Fibroblast of pulmonary artery (primary cell): ENCODE results near the gene THAP7.
"Not testable (repeated sequence)": the region's sequence is repeated elsewhere in the genome, so short reads cannot be mapped to it uniquely, and the experiment has no call there.

Source experiments
- DNase-seq: peaks from one replicate; pipeline ENCODE4 v3.0.0-alpha.2; 2010; ENCODE audit warnings: low read depth
- H3K4me3 ChIP-seq: replicated peaks from 2 replicates; pipeline ENCODE4 v1.5.1; 2011; ENCODE audit warnings: low read depth, mild to moderate bottlenecking, control low read depth, low read length, moderate library complexity
- TF ChIP-seq, protein P1 (sequence below): IDR thresholded peaks from 2 replicates; pipeline ENCODE4 v1.5.1; 2011; ENCODE audit warnings: mild to moderate bottlenecking, control low read depth, low read length, inconsistent platforms; ENCODE audit errors: missing control alignments

Gene THAP7

DNA sequence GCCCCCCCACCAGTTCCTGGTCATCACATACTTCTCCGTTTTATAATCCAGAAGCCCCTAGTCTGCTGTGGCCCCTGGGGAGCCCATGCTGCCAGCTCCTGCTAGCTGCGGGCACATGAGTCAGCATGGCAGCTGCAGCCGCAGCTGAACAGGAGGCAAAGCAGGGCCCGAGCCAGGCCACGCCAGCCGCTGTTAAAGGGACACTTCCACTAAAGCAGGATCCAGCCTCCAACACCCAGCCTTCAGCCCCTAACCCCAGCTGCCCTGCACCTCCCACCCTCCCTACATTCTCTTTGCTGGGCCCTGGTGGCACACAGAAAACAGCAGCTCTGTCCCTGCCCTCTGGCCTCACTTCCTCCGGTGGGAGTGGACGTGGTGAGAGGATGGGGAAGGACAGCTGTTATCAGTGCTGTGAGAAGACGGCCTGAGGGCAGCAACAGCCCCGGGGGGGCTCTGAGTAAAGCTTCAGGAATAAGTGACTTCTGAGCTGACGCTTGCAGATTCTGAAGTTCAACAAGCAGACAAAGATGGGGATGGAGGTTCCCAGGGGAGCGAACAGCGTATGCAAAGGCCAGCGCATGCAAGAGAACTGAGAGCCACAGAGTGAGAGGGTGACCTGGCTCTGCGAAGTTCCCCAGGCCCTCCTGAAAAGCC, 43.1 kb upstream of the THAP7 start:
- TF ChIP-seq, protein P1, sequence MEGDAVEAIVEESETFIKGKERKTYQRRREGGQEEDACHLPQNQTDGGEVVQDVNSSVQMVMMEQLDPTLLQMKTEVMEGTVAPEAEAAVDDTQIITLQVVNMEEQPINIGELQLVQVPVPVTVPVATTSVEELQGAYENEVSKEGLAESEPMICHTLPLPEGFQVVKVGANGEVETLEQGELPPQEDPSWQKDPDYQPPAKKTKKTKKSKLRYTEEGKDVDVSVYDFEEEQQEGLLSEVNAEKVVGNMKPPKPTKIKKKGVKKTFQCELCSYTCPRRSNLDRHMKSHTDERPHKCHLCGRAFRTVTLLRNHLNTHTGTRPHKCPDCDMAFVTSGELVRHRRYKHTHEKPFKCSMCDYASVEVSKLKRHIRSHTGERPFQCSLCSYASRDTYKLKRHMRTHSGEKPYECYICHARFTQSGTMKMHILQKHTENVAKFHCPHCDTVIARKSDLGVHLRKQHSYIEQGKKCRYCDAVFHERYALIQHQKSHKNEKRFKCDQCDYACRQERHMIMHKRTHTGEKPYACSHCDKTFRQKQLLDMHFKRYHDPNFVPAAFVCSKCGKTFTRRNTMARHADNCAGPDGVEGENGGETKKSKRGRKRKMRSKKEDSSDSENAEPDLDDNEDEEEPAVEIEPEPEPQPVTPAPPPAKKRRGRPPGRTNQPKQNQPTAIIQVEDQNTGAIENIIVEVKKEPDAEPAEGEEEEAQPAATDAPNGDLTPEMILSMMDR: no peak
- peak; percentile 57 for DNase-seq
- peak overlapping the region; percentile 57 for H3K4me3 ChIP-seq

DNA sequence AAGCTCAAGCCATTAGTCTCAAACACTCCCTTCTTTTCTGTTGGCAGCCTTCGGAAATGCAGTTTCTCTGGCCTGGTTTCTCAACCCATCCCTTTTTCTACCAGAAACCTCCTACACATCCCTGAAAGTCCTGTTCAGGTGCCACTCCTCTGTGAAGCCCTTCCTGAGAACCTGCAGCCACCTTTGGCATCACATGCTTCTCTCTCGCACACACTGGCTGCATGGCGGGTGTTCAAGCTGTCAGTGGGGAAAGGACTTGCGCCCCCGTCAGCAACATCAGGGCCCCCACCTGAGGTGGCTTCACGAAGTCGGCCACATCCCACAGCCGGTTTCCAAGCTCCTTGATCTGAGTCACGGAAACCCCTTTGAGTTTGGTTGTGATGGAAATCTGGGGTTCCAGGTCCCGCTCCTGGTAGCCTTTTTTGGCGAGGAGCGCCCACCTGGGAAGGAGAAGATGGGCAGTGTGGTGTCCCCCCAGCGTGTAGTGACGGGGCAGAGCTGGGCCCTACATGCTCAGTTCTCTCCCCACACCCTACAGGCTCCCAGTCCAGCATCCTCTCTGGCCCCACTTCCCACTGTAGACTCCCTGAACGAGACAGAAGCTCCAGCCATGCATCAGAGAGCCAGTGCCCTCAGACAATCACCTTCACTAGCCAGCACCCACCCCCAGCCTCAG, 42.1 kb upstream of the THAP7 start:
- DNase-seq: no peak
- TF ChIP-seq, protein P1: no peak
- no peak overlapping the region for H3K4me3 ChIP-seq

DNA sequence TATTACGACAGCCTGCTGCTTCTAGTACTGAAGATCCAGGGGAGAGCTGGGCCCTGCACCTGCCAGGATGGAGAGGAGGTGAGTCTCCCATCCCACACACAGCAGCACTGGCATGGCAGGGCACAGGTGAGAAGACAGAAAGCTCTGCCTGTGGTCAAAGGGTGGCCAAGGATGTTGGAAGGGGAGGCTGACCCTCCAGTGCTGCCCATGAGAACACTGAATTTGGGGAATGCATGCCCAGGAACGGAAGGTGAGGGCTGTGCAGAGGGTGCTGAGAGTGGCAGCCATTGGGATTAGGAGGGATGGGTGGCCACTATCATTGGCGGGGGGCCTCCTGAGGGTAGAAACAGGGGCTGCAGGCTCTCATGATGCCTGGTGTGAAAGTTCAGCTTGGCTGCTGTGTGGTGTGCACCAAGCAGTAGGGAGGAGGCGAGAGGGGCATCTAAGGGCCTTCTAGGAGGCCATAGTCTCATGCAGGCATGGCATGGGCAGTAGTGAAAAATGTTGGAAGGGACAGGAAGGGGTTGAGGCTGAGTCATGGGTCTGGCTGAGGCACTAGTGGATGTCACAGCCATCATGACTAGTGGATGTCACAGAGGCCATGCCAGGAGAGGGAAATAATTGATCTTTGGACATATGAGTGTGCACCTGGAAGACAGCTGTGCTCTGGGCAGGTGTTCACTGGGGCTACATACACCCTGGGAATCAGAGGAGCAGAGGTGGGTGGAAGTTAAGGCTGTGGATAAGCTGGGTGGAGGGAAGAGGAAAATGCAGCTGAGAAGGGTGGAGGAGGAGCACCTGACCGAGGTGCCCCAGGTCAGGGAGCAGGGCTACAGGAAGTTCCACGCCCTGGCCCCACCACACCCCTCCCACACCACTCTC, 41.3 kb upstream of the THAP7 start:
- H3K4me3 ChIP-seq: no peak overlapping the region
- TF ChIP-seq, protein P1: no peak
- DNase-seq: no peak

DNA sequence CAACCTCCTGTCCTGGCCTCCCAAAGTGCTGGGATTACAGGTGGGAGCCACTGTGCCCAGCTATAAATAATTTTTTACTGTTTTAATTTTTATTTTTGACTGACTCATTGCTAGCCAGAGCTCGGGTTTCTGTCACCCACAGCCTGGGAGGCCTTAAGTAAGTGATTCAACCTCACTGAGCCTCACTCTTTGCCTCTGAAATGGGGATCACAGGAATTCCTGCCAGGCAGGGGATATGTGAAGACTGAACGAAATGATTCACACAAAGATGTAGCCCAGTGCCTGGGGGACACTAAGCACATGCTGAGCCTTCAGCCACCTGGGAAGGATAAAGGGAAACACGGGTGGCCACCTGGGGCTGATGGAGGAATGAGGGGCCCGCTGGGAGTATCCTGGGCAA, 40.0 kb upstream of the THAP7 start:
- DNase-seq: peak; percentile 13
- H3K4me3 ChIP-seq: no peak overlapping the region
- TF ChIP-seq, protein P1: no peak

DNA sequence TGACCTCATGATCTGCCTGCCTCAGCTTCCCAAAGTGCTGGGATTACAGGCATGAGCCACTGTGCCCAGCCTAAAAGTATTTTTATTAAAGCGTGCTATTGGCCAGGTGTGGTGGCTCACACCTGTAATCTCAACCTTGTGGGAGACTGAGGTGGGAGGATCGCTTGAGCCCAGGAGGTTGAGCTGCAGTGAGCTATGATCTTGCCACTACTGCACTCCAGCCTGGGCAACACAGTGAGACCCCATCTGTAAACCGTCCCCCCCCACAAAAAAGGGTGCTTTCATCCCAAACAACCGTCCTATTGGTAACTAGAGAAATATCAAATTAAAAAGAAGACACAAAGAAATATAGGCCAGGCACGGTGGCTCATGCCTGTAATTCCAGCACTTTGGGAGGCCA, 37.2 kb upstream of the THAP7 start:
- not testable (repeated sequence) for DNase-seq, H3K4me3 ChIP-seq

DNA sequence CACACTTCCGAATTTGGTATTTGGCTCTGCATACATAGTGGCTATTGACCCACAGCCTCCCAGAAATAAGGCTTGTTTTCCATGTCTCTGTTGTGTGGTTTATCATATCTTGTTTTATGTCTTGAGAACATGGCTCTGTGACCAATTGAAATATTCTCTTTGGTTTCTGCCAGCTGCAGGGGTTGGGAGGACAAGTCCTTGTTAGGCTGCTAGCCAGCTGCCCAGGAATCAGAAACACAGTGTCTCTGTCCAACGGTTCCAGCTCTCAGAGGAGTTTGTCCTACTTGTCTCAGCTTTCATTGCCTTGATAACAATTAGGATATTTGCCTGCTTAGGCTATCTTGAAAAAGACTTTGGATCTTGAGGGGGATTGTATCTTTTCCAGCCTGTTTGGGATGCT, 36.5 kb upstream of the THAP7 start:
- peak; percentile 56 for DNase-seq
- TF ChIP-seq, protein P1: no peak
- H3K4me3 ChIP-seq: no peak overlapping the region

DNA sequence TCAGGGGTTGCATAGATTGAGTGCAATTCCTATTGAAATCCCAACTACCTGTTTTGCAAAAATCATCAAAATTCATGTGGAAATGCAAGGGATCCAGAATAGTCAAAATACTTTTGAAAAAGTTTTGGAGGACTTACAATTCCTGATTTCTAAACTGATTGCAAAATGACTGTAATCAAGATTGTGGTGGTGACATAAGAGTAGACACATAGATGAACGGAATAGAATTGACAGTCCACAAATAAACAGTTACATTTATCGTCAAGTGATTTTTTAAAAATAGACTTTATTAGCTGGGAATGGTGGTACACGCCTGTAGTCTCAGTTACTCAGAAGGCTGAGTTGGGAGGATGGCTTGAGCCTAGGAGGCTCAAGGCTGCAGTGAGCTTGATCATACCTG, 33.1 kb upstream of the THAP7 start:
- DNase-seq: no peak
- TF ChIP-seq, protein P1: no peak
- H3K4me3 ChIP-seq: no peak overlapping the region
